Left lung (tissue), 10 donors: ENCODE data around the gene TRPM1. TPM values are rescaled to one million over a fixed set of nuclear protein-coding genes. Genes with fewer than 3 reads are reported as not detected.

Experiments used
- ATAC-seq: fragments of 200-7000 bp; cut with Tn5 transposase; one replicate; pipeline ENCODE4 v1.9.1; 2020; ENCODE audit warnings: moderate library complexity
- DNase-seq, 4 donors: peaks; one replicate each; pipeline ENCODE4 v3.0.0-alpha.2; 2013 to 2020
- H3K27ac ChIP-seq, 2 donors: fragments of 200-600 bp; sonication (generic) in 1 of 2; one replicate each; pipeline versions ENCODE4 v1.5.0 to v1.8.0; 2020 to 2021
- H3K27me3 ChIP-seq, 2 donors: fragments of 200-600 bp; sonication (generic) in 1 of 2; one replicate each; pipeline versions ENCODE4 v1.5.0 to v1.8.0; 2020 to 2021
- H3K36me3 ChIP-seq, 2 donors: fragments of 200-600 bp; sonication (generic) in 1 of 2; one replicate each; pipeline versions ENCODE4 v1.5.0 to v1.8.0; 2020 to 2021
- H3K4me1 ChIP-seq, 2 donors: fragments of 200-600 bp; one replicate each; pipeline ENCODE4 v1.8.0; 2021
- H3K4me3 ChIP-seq, 2 donors: fragments of 200-600 bp; sonication (generic) in 1 of 2; one replicate each; pipeline versions ENCODE4 v1.5.0 to v1.8.0; 2020 to 2021; ENCODE audit warnings: mild to moderate bottlenecking in 1 of 2
- H3K9me3 ChIP-seq, 2 donors: fragments of 200-600 bp; sonication (generic) in 1 of 2; one replicate each; pipeline versions ENCODE4 v1.5.0 to v1.8.0; 2020 to 2021
- intact Hi-C, 2 donors: fragments of 100-400 bp; cut with DNase I; formaldehyde crosslinking; loops; one replicate each; pipeline versions ENCODE4 v1.11.2 to v1.14.2; 2022
- polyA plus RNA-seq, 6 donors: library from polyadenylated mRNA; unstranded; fragments of 120-200 nt; gene quantifications; one replicate each; pipeline ENCODE4 v1.2.1, GENCODE V29; 2013; ENCODE audit not compliant: insufficient read length in 6 of 6
- total RNA-seq, 2 donors: library from RNA; stranded (reverse); fragmentation: NEBNext Ultra II Directional; extraction: Animal tissue kit (Norgen Biotek cat#: 25700); gene quantifications; one replicate each; pipeline ENCODE4 v1.2.1, GENCODE V29; 2021
- TF ChIP-seq, protein P1 (sequence below), 2 donors: fragments of 200-600 bp; sonication (generic) in 1 of 2; IDR thresholded peaks; one replicate each; pipeline versions ENCODE4 v1.5.0 to v1.8.0; 2021; ENCODE audit warnings: antibody characterized with exemption in 2 of 2
- donor health status: DM: no; HTN: yes; CAD: no.
- donor health status: DM: no; HTN: no; CAD: no.

Gene TRPM1
- total and polyA plus RNA-seq, 8 donors = 0.03 to 0.04 TPM; not detected in 6

DNA sequence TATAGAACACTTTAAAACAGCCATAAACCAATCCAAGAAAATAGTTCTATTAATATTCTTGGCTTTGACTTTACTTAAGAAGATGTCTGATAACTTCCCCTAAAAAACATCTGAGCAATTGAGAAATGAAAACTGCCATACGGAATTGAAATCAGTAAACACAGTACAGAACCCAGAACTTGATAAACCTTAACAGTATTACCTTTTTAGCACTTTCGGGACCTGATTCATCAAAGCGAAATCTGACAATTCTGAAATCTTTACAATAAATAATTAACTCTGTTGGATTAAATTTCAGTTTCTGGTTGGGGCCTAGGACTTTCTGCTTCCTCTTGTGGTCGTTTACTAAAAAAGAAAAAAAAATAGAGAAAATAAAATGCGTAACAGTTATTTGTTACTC, 127.4 kb downstream of the TRPM1 start:
- no peak for DNase-seq
- Histone ChIP-seq H3K27me3 (no peaks in the 10 kb centered on the region), H3K9me3 (no peaks in the 10 kb centered on the region), H3K4me3 (no peak overlapping the region), H3K4me1 (peaks cover 0 to 17% of the 10 kb centered on the region in 2 donors), H3K27ac (no peak overlapping the region), H3K36me3 (peaks cover 0 to 51% of the 10 kb centered on the region in 2 donors)
- TF ChIP-seq, protein P1, sequence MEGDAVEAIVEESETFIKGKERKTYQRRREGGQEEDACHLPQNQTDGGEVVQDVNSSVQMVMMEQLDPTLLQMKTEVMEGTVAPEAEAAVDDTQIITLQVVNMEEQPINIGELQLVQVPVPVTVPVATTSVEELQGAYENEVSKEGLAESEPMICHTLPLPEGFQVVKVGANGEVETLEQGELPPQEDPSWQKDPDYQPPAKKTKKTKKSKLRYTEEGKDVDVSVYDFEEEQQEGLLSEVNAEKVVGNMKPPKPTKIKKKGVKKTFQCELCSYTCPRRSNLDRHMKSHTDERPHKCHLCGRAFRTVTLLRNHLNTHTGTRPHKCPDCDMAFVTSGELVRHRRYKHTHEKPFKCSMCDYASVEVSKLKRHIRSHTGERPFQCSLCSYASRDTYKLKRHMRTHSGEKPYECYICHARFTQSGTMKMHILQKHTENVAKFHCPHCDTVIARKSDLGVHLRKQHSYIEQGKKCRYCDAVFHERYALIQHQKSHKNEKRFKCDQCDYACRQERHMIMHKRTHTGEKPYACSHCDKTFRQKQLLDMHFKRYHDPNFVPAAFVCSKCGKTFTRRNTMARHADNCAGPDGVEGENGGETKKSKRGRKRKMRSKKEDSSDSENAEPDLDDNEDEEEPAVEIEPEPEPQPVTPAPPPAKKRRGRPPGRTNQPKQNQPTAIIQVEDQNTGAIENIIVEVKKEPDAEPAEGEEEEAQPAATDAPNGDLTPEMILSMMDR (IDR thresholded peaks at IDR 0.05) = no peak
- ATAC-seq = no peak
- intact Hi-C loops = no loop called here

DNA sequence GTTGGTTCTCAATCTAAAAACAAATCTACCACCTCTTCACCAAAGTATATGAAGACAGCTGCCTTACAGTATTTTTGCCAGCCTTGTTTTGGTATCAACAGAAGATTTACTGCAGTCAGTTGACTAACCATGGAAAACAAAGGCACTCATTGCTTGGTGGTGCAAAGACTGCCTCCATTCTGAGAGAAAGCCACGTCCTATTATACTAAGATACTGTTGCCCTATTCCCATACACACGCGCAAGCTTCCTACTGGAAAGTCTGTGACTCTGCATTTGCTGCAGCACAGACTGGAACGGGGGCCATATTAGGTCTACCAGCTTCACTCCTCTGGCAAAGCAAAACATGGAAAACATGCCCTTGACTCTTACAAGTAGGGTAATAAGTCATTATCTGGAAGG, 128.1 kb downstream of the TRPM1 start:
- DNase-seq = no peak

DNA sequence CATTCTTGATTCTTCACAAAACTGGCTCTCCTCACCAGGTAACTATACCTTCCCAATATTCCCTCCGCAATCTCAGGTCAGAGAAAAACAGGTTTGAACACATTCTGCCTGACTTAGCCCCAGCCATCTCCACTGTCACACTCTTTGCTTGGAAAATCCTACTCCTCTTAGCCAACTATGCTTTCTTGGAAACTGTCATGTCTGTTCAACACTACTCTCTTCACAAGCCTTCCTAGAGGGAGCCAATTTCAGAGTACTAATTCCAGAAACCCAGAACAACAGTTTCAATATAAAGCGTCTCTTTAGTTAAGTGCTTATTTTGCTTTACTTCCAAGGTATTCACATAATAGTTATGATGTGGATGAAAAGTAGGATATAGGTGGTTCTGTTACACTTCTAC, 131.8 kb downstream of the TRPM1 start:
- Histone ChIP-seq H3K27me3 (no peaks in the 10 kb centered on the region), H3K27ac (no peak overlapping the region), H3K4me3 (no peak overlapping the region), H3K4me1 (no peaks in the 10 kb centered on the region), H3K9me3 (no peaks in the 10 kb centered on the region), H3K36me3 (peaks cover 0 to 66% of the 10 kb centered on the region in 2 donors)
- DNase-seq = no peak
- TF ChIP-seq, protein P1 (IDR thresholded peaks at IDR 0.05) = no peak
- ATAC-seq = no peak
- intact Hi-C loops = no loop called here

More for the DNA sequence above, 128.1 kb downstream of the TRPM1 start:
- Histone ChIP-seq H3K36me3 (peaks cover 0 to 51% of the 10 kb centered on the region in 2 donors), H3K4me1 (peaks cover 0 to 10% of the 10 kb centered on the region in 2 donors), H3K4me3 (no peak overlapping the region), H3K27ac (no peak overlapping the region), H3K27me3 (no peaks in the 10 kb centered on the region), H3K9me3 (no peaks in the 10 kb centered on the region)
- TF ChIP-seq, protein P1 (IDR thresholded peaks at IDR 0.05) = no peak
- intact Hi-C loops = no loop called here
- no peak for ATAC-seq

DNA sequence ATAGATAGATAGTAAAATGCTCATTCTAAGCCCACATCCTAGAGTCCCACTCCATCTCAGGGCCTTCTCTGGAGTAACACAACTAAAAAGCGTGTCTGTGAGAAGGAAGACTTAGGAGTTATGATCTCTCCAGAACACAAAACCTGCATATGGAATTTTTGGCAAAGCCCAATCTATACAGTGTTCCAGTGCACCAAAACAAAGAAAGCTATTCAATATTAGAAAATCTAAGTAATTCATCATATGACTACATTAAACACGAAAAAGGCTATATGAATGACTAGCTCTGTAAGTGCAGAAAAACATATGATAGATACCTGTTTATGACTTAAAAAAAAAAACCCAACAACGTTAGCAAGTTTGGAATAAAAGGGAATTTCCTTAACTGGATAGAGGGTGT, 137.8 kb downstream of the TRPM1 start:
- DNase-seq (no peak), ATAC-seq (no peak)
- Histone ChIP-seq H3K9me3 (no peaks in the 10 kb centered on the region), H3K27me3 (no peaks in the 10 kb centered on the region), H3K4me1 (no peaks in the 10 kb centered on the region), H3K36me3 (peaks cover 0 to 85% of the 10 kb centered on the region in 2 donors), H3K4me3 (no peak overlapping the region), H3K27ac (no peak overlapping the region)
- intact Hi-C loops = no loop called here
- TF ChIP-seq, protein P1 (IDR thresholded peaks at IDR 0.05) = no peak

DNA sequence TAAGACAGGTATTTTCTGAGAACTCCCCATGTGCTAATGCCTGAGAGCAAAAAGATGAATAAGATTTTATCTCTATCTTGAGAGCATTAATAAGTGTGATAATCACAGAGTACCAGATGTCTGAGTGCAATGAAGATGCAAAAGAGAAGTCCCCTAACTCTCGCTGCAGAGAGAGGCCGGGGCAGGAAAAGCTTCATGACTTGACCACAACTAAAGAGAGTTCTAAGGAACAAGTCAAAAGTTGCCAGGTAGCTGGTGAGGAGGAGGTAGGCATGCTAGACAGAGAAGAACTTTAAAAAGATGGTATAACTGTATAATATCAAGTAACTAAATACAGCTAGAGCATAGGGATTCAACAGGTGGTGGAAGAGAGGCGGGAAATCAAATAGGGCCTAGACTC, 138.9 kb downstream of the TRPM1 start:
- no peak for ATAC-seq
- Histone ChIP-seq H3K27ac (no peak overlapping the region), H3K27me3 (no peaks in the 10 kb centered on the region), H3K4me1 (no peaks in the 10 kb centered on the region), H3K36me3 (peaks cover 0 to 88% of the 10 kb centered on the region in 2 donors), H3K9me3 (no peaks in the 10 kb centered on the region), H3K4me3 (no peak overlapping the region)
- TF ChIP-seq, protein P1 (IDR thresholded peaks at IDR 0.05) = no peak
- DNase-seq = no peak
- intact Hi-C loops = no loop called here
